Dermis microvascular lymphatic vessel endothelial cell (primary cell): ENCODE data around the gene EPHX1. TPM values are rescaled to one million over a fixed set of nuclear protein-coding genes. Genes with fewer than 3 reads are reported as not detected.
A peak's percentile ranks its signal among the peaks of the same experiment; 100 is the strongest.
"Not testable (repeated sequence)": the region's sequence is repeated elsewhere in the genome, so short reads cannot be mapped to it uniquely, and the experiment has no call there.

Source experiments
- DNase-seq, 2 donors: peaks; one replicate each; pipeline versions ENCODE4 v3.0.0 to v3.0.0-alpha.2; 2010; ENCODE audit warnings: low read depth in 2 of 2
- total RNA-seq: library from RNA; depleted of rRNA; stranded (reverse); fragments of >200 nt; gene quantifications from 2 replicates; pipeline ENCODE4 v1.2.1, GENCODE V29; 2014

The EPHX1 gene
- total RNA-seq, 1 donor from 2014 or later = 35.6 TPM

GRCh38 chr1:225815526-225816178, 5.7 kb downstream of the EPHX1 start:
- no peak for DNase-seq

GRCh38 chr1:225816643-225817538, 7.0 kb downstream of the EPHX1 start:
- DNase-seq = peak; percentile 83 to 84

GRCh38 chr1:225817611-225818061, 7.7 kb downstream of the EPHX1 start:
- DNase-seq = peak; percentile 75 to 80

GRCh38 chr1:225818229-225818628, 8.3 kb downstream of the EPHX1 start:
- no peak for DNase-seq

GRCh38 chr1:225819346-225820192, 9.6 kb downstream of the EPHX1 start:
- DNase-seq = no peak

GRCh38 chr1:225820522-225821120, 10.7 kb downstream of the EPHX1 start:
- no peak for DNase-seq

GRCh38 chr1:225822655-225823403, 12.9 kb downstream of the EPHX1 start:
- no peak for DNase-seq

- no peak for DNase-seq
Measured at GRCh38 chr1:225823811-225824261, 13.9 kb downstream of the EPHX1 start.

- DNase-seq = no peak
Measured at GRCh38 chr1:225824533-225824941, 14.6 kb downstream of the EPHX1 start.

- no peak for DNase-seq
Measured at GRCh38 chr1:225825078-225825477, 15.2 kb downstream of the EPHX1 start.

GRCh38 chr1:225825607-225826007, 15.7 kb downstream of the EPHX1 start:
- DNase-seq = no peak

GRCh38 chr1:225827076-225827475, 17.2 kb downstream of the EPHX1 start:
- DNase-seq = no peak

GRCh38 chr1:225828706-225829345, 18.9 kb downstream of the EPHX1 start:
- no peak for DNase-seq

- DNase-seq = no peak
Measured at GRCh38 chr1:225830841-225831240, 20.9 kb downstream of the EPHX1 start.

- DNase-seq = no peak
Measured at GRCh38 chr1:225834417-225835329, 24.7 kb downstream of the EPHX1 start.

- DNase-seq = no peak
Measured at GRCh38 chr1:225835856-225836255, 25.9 kb downstream of the EPHX1 start.

GRCh38 chr1:225836296-225836695, 26.4 kb downstream of the EPHX1 start:
- DNase-seq = not testable (repeated sequence)

GRCh38 chr1:225838793-225839192, 28.9 kb downstream of the EPHX1 start:
- no peak for DNase-seq

- DNase-seq = no peak
Measured at GRCh38 chr1:225840223-225840610, 30.3 kb downstream of the EPHX1 start.
